Posterior cingulate gyrus (tissue), 11 donors: ENCODE results near the gene EEF2K.
A peak's percentile ranks its signal among the peaks of the same experiment; 100 is the strongest.
"Not testable (repeated sequence)": the region's sequence is repeated elsewhere in the genome, so short reads cannot be mapped to it uniquely, and the experiment has no call there.

Source experiments
- DNase-seq, 10 donors: peaks; one replicate each; pipeline versions ENCODE4 v3.0.0 to v3.0.0-alpha.2; 2020 to 2021; ENCODE audit warnings: mixed read lengths in 3 of 10
- intact Hi-C: fragments of 100-400 bp; cut with DNase I; formaldehyde crosslinking; loops from one replicate; pipeline ENCODE4 v1.15.1; 2023

The EEF2K gene

DNA sequence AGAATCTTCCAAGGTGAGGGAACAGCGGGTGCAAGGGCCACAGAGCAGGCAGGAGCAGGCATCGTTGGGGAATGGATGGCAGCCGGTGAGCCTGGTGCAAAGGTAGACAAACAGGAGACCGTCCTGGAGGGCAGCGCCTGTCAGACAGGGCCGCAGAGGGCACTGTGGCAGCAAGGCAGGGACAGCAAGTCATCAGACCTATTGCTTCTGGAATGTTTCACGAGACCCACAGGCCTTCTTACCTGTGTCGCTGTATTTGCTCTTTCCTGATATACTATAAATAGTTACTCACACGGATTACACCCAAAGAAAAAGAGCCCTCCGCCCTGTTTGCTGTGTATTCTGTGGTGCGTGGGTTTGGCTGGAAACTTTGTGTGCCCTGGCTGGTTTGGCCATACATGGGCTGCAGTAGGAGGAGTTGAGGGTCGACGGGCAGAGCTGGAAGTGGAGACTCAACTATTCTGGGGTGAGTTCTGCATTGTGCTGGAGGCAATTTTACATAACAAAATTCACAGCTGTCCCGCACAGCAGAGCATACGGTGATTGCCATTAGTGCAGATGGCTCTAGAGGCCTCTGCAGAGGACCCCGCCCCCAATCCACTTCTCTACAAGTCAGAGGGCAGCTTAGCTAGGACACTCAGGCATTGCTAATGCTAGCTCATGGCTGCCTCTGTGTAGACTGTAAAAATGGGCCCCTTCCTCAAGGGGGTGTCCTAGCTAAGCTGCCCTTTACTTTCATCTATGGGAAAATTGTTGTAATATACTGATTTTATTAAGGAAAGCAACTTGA lies 72.6 kb downstream of the EEF2K start:
- peak in 1 of 10 donors; percentile 78 for DNase-seq
- intact Hi-C loops = no loop called here

DNA sequence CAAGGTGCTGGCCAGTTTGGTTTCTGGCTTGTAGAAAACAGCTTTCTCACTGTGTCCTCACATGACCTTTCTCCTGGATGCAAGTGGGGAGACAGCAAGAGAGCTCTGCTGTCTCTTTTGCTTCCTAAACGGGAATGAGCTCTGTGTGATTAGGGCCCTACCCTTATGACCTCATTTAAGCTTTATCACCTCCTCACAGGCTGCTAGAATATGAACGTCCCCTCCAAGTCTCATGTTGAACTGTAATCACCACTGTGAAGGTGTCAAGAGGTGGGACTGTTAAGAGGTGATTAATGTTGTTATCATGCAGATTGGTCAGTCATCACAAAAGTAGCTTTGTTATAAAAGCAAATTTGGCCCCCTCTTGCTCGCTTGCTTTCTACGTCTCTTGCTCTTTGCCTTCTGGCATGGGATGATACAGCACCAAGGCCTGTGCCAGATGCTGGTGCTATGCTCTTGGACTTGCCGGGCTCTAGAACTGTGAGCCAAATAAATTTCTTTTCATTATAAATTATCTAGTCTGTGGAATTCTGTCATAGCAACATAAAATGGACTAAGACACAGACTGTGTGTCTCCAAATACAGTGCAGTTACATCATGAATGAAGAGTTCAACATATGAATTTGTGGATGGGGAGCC lies 76.3 kb downstream of the EEF2K start:
- intact Hi-C loops = no loop called here
- DNase-seq = peak in 1 of 10 donors; percentile 2

DNA sequence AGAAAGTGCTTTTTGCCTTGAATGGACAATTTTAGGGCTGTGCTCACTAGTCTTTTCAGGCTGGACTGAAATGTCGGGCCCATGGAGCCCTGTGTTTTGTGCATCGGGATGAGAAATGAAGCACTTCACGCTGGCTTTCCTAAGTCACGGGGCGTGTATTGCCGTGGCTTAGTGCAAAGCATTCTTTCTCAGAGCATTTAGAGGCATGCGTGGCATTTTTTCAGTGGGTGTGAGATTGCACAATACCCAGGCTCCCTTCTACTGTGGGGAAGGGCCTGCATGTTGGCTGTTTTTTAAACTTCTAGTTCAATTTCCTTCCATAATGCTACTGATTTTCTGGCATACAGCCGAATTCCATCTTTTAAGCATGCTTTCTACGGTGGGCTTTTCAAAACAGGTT lies 78.6 kb downstream of the EEF2K start:
- intact Hi-C loops = no loop called here

DNA sequence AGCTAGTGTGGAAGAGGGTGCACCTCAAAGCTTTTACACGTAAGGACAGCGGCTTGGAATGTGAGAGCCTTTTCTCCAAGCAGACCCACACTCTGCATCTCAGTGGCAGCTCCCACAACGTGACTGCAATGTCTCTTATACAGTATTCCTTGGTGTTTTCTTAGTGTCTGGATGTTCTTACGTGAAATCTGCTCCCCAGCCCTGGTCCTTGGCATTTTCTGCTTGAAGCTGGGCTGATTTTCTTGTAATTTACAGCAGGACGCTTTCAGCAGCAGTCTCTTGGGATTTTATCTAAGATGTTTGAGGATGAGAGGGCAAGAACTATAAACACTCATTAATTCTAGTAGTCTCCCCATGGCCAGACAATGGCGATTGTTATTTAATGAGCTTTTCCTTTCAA lies 79.0 kb downstream of the EEF2K start:
- DNase-seq = peak in 1 of 10 donors; percentile 11
- intact Hi-C loops = no loop called here

More for the DNA sequence above, 78.6 kb downstream of the EEF2K start:
- DNase-seq = peak in 1 of 10 donors; percentile 30

DNA sequence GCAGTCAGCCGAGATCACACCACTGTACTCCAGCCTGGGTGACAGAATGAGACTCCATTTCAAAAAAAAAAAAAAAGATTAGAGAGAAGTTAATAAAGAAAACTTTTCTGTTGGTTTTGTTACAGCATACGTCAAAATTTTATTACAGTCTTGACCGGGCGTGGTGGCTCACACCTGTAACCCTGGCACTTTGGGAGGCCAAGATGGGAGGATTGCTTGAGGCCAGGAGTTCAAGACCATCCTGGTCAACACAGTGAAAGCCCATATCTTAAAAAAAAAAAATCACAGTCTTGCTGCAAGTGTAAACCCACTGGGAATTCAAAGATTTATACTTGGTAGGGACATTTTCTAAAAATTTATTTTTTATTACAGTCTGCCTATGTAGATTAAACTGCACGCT lies 84.9 kb downstream of the EEF2K start:
- intact Hi-C loops = no loop called here

DNA sequence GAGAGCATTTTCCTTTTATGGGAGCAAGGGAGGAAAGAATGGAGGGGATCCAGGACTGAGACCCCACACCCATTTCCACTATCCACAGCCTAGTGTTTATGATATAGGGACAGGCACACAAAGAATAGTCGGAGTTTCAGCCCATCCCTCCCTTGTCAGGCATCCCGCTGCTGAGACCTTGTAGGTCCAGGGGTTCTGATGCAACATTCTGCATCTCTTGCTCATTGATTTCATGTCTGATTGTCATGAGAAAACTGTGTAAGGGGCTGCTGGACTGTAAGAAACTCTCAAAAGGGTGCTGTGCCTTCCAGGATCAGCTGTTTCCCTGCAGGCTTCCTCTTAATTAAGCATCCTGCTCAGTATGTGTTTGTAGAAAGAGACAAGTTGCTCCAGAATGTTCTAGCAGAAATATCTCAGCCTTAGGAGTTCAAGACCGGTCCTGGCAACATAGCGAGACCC lies 85.8 kb downstream of the EEF2K start:
- intact Hi-C loops = no loop called here
- no peak for DNase-seq

More for the DNA sequence above, 84.9 kb downstream of the EEF2K start:
- DNase-seq = peak in 1 of 10 donors; percentile 29

DNA sequence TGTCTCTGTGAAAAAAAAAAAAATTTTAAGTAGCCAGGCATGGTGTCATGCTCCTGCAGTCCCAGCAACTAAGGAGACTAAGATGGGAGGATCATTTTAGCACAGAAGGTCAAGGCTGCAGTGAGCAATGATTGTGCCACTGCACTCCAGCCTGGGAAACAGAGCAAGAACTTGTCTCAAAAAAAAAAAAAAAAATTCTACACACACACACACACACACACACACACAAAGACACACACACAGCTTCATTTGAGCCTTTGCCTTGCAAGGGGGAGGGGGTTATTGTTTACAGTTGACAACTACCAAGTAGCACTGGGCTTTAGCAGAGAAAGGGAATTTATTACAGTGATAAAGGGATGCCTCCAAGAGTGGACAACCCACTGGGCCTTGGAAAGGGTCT lies 86.2 kb downstream of the EEF2K start:
- intact Hi-C loops = no loop called here
- DNase-seq = peak in 1 of 10 donors; percentile 36

DNA sequence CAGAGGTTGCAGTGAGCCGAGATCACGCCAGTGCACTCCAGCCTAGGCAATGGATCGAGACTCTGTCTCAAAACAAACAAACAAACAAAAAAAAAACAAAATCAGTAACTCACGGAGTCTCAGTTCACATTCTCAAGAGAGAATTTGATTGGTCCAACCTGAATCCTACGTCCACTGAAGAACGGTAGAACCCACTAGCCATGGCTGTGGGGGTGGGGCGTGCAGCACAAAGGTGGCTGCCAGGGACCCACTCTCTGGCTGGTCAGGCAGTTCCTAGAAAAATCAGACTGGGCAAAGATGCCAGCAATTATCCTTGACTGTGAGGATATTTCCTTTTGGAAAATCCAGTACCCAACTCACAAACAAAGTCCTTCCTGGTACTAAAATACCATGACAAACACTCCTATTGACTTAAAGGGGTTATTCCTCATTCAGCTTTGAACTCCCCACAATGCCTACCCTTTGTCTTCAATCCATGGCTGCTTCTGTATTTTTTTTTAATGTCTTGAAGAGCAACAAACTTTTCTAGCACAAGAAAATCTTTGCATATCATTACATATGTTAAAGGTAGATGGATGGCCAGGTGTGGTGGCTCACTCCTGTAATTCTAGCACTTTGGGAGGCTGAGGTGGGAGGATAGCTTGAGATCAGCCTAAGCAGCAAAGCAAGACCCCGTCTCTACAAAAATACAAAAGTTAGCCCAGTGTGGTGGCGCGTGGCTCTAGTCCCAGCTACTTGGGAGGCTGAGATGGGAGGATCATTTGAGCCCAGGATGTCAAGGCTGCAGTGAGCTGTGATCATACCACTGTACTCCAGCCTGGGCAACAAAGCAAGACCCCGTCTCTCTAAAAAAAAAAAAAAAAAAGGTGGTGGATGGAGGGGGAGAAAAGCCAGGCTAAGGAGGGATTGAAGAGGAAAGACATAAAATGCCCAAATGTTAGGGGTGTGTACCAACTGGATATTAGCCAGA lies 87.3 kb downstream of the EEF2K start:
- intact Hi-C loops = no loop called here
- peak in 1 of 10 donors; percentile 51 for DNase-seq

DNA sequence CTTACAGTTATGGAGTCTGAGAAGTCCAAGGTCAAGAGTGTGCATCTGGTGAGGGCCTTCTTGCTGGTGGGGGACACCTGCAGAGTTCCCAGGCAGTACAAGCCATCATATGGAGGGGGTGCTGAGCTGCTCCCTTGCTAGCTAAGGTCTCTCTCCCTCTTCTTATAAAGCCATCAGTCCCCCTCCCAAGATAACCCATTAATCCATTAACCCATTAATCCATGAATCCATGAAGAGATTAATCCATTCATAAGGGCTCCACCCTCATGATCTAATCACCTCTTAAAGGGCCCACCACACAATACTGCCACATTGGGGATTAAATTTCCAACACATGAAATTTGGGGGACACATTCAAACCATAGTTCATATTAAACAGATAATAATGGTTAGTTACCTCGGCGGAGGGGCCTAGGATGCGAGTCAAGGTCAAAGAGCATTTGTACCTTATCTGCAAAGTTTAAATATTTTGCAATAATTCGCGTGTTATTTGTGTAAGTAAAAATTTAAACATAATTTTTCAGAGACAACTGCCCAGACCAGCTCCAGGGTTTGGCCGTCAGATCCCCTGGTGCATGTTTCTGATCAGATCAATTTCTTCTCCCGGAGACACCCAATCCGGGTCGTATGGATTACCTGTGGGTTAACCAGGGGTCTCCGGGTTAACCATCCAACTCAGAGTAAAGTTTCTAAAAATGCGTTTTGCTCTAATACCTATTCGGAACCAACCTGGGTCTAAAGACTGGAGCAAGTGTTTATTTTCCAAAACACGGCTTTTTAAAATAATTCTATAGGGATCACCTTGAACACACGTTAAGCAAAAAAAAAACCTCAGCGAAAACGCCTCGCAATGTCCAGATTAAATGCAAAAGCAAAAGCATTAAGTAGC lies 90.4 kb downstream of the EEF2K start:
- intact Hi-C loops = loop anchor here (1.0 to 5.0 kb wide), 4 partner anchors 90 to 289 kb away; partner anchors contain the start of genes EEF2K and MOSMO
- peak in 1 of 10 donors; percentile 34 for DNase-seq

DNA sequence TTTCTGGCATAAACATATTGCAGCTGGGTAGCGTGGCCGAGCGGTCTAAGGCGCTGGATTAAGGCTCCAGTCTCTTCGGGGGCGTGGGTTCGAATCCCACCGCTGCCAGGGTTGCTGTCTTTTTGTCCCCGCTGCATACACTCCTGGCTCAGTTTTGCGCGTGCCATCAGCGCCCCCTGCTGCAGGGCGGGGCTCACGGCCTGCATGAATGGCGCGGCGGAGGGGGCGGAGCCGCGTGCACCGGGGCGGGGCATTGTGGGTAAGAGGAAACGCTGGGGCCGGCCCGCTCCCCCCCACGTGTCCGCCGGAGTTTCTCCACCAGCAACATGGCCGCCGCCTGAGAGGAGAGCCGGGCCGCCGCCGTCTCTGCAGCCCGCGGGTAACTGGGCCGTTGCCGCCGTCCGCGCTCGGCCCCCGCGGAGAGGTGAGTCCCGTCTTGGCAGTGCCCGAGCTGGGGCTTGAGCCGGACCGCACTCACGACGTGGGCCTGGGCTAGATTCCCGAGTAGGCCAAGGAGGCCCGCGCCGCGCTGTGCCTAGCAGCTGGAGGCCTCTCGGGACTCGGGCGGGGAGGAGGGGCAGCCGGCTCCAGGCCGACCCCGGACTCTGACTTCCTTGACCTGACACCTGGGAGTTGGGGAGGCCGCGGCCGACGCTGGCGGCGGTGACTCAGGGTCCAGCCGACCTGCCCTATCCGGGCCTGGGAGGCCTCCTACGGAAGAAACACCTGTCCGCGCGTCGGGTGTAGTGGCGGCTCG lies 91.2 kb downstream of the EEF2K start, which contains the start of gene POLR3E:
TSS of gene POLR3E (plus strand) at position 296 of the 757 bp plus-strand sequence. CDS start 5,560 bp downstream, outside the sequence.
- intact Hi-C loops = loop anchor here (1.0 to 5.0 kb wide), 4 partner anchors 91 to 290 kb away; partner anchors contain the start of genes EEF2K and MOSMO
- peak; percentile 96 to 100 (median 98) for DNase-seq

DNA sequence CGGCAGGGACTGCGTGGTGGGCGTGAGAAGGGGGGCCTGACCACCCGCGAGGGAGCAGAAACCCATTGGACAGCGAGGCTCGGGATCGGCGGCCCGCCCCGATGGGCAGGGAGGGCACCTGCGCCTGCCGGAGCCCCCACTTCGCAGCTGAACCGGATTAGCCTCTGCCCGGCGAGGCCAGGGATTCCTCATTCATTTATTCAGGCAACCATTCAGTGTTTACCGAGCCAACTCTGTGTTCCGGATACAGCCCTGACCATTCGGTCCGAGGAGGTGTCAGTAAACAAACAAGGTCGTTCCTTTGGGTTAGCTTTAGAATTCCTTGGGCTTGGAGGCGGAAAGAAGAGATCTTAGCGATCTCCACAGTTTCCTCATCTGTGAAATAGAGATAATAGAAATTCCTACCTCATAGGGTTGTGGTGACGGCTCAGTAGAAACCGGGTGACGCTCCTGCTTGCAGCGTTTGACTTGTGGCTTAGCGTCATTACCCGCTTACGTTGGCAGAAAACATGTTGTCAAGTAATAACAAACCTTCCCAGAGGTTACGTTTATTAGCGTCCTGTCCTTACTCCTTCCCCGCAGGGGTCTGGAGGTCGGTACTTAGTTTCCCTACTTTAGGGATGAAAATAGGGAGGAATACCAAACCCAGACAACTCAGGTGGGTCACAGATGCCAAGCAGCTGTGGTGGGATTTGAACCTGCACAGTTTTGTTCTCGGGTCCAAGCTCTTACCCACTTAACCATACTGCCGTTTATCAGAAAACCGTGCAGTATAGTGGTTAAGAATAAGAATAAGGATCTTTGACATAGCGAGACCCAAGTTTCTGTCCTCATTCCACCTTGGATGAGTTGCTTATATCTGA lies 92.0 kb downstream of the EEF2K start:
- intact Hi-C loops = loop anchor here (1.0 to 5.0 kb wide), 4 partner anchors 92 to 291 kb away; partner anchors contain the start of genes EEF2K and MOSMO
- peak in 8 of 10 donors; percentile 19 to 92 (median 64) for DNase-seq

DNA sequence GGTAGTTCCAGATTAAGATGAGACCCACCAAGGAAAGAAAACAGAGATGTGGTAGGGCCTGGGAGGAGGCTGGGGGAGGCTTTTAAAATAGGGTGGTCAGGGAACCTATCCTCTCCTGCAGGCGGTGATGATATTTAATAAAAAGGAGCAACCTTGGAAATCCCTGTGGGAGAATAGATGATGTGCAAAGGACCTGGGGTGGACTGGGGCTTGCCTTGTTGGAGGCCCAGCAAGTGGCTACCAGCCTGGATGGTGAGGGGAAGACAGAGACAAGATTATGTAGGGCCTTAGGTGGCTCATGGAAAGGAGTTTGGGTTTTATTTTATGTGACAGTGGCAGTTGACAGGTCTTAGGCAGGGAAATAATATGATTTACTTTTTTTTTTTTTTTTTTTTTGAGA lies 93.0 kb downstream of the EEF2K start:
- peak in 2 of 10 donors; percentile 2 to 3 for DNase-seq
- intact Hi-C loops = loop anchor here (5.0 kb wide), 1 partner anchor 292 kb away; the partner anchor contains the start of gene MOSMO

DNA sequence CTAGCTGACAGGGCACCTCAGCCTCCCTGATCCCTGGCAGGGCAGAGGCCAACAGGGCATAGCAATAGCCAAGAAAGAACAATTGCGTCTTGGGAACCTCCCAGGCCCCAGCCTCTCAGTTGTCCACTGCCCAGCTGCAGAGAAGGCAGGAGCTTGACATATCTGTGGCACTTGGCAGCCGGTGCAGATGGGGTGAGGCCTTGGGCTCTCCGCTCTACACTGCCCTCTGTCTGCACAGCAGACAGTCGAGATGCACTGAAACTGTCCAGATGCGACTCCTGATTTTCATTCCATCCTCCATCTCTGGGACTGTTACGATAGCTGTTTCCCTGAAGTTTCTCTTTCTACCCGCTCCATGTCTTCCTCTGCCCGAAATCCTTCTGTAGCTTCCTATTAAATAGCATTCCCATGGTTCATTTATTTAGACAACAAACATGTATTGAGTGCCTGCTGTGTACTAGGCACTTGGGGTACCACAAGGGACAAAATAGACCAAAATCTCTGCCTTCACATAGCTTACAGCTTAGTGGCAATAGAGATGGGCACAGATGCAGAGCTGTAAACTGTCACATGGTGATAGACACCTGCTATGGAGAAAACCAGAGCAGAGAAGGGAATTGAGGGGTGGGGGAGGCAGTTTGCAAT lies 94.5 kb downstream of the EEF2K start:
- DNase-seq = peak; percentile 55 to 96 (median 74)
- intact Hi-C loops = no loop called here

DNA sequence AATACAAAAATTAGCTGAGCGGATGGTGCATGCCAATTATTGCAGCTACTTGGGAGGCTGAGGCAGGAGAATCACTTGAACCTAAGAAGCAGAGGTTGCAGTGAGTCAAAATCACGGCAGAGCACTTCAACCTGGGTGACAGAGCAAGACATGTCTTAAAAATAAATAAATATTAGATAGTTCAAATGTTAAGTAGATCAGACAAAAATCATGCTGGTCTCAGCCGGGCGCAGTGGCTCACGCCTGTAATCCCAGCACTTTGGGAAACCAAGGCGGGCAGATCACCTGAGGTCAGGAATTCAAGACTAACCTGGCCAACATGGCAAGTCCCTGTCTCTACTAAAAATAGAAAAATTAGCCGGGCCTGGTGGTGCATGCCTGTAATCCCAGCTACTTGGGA lies 95.3 kb downstream of the EEF2K start:
- intact Hi-C loops = not testable (repeated sequence)
- DNase-seq = peak in 2 of 10 donors; percentile 63 to 75

DNA sequence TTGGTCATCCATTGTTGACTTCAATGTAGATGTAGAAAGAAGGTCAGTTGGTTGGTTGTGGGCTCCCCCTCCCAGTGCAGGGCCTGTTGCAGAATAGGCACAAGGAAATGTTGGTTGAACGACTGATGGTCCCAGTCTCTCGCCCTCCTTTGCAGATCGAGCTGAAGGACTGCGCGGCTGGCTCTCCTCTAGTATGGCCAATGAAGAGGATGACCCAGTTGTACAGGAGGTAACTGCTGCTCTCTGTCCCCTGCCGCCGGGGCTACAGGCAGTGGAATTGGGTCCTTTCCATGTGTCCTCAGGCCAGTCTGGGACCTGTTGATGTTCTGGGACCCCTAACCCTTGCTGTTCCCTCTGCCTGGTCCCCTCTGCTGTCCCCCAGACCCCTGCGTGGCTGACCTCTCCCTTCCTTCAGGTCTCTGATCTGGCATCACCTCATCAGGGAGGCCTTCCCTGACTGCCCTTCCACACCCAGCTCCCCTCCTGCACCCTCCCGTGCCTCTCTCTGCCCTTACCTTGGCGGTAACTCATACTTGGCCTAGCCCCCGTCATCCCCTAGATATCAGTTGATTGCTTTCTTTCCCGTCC lies 96.8 kb downstream of the EEF2K start:
- DNase-seq = peak in 1 of 10 donors; percentile 48
- intact Hi-C loops = no loop called here

DNA sequence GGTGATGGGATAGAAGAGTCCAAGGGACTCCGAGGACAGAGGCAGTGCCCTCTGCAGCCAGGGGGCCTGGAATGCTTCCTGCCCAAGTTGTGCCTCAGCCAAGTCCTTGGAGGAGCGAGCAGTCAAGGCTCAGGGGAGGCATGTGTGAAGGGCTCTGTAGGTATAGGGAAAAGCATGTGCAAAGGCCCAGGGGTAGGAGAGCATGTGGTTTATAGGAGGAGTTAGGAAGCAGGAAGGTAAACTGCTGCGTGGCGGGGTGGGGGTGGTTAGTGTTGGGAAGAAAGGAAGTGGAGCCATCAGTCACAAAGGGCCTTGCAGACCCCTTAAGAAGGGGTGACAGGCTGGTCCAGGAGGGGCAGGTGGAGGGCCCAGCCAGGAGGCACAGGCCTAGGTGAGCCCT lies 98.3 kb downstream of the EEF2K start:
- peak in 2 of 10 donors; percentile 27 to 50 for DNase-seq
- intact Hi-C loops = no loop called here
